Measurements from ENCODE around the gene H2AZ2.
"Not testable (repeated sequence)": the region's sequence is repeated elsewhere in the genome, so short reads cannot be mapped to it uniquely, and the experiment has no call there.

The H2AZ2 gene

GRCh38 chr7:44823255-44823781 is 24.6 kb downstream of the H2AZ2 start:
- Histone ChIP-seq H3K27me3 (ENCODE audit: control insufficient read depth in 5 of 5, insufficient read depth in 4 of 5, low read length in 5 of 5) (no peaks in the 10 kb centered on the region), H3K4me3 (ENCODE audit: low read depth in 1 of 5, low read length in 5 of 5) (no peak overlapping the region), H3K27ac (ENCODE audit: low read depth, low read length) (no peak overlapping the region), H3K9ac (ENCODE audit: low read length in 5 of 5) (no peak overlapping the region), H3K4me1 (ENCODE audit: control insufficient read depth in 5 of 5, insufficient read depth in 5 of 5, low read length in 5 of 5) (no peaks in the 10 kb centered on the region), H3K9me3 (ENCODE audit: control insufficient read depth in 5 of 5, low read length in 5 of 5) (no peaks in the 10 kb centered on the region), H3K36me3 (ENCODE audit: control insufficient read depth in 5 of 5, insufficient read depth in 5 of 5, low read length in 5 of 5) (peaks cover 5 to 20% (median 12%) of the 10 kb centered on the region in 5 donors)

GRCh38 chr7:44819292-44819691 is 28.6 kb downstream of the H2AZ2 start:
- H3K27me3 ChIP-seq (ENCODE audit: control insufficient read depth in 5 of 5, insufficient read depth in 4 of 5, low read length in 5 of 5) = no peaks in the 10 kb centered on the region
- no peak overlapping the region for H3K9ac ChIP-seq (ENCODE audit: low read length in 5 of 5)
- H3K27ac ChIP-seq (ENCODE audit: low read depth, low read length) = no peak overlapping the region
- H3K4me3 ChIP-seq (ENCODE audit: low read depth in 1 of 5, low read length in 5 of 5) = no peak overlapping the region
- H3K36me3 ChIP-seq (ENCODE audit: control insufficient read depth in 5 of 5, insufficient read depth in 5 of 5, low read length in 5 of 5) = no peaks in the 10 kb centered on the region
- H3K9me3 ChIP-seq (ENCODE audit: control insufficient read depth in 5 of 5, low read length in 5 of 5) = no peaks in the 10 kb centered on the region
- no peaks in the 10 kb centered on the region for H3K4me1 ChIP-seq (ENCODE audit: control insufficient read depth in 5 of 5, insufficient read depth in 5 of 5, low read length in 5 of 5)

- Histone ChIP-seq H3K27me3 (ENCODE audit: control insufficient read depth in 5 of 5, insufficient read depth in 4 of 5, low read length in 5 of 5) (no peaks in the 10 kb centered on the region), H3K4me3 (ENCODE audit: low read depth in 1 of 5, low read length in 5 of 5) (no peak overlapping the region), H3K27ac (ENCODE audit: low read depth, low read length) (no peak overlapping the region), H3K9me3 (ENCODE audit: control insufficient read depth in 5 of 5, low read length in 5 of 5) (no peaks in the 10 kb centered on the region), H3K9ac (ENCODE audit: low read length in 5 of 5) (no peak overlapping the region), H3K36me3 (ENCODE audit: control insufficient read depth in 5 of 5, insufficient read depth in 5 of 5, low read length in 5 of 5) (no peaks in the 10 kb centered on the region), H3K4me1 (ENCODE audit: control insufficient read depth in 5 of 5, insufficient read depth in 5 of 5, low read length in 5 of 5) (no peaks in the 10 kb centered on the region)
Measured at GRCh38 chr7:44814919-44815318, 33.0 kb downstream of the H2AZ2 start.

DNA sequence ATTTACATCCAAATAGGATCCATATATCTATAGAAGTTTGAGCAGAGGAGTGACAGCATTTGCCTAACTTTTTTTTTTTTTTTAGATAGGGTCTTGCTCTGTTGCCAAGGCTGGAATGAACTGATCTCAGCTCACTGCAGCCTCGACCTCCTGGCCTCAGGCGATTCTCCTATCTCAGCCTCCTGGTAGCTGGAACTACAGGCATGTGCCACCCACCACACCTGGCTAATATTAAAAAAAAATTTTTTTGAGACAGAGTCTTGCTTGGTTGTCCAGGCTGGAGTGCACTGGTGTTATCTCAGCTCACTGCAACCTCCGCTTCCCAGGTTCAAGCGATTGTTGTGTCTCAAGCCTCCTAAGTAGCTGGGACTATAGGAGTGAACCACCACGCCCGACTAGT is 36.3 kb downstream of the H2AZ2 start:
- no peaks in the 10 kb centered on the region for H3K4me1 ChIP-seq (ENCODE audit: control insufficient read depth in 5 of 5, insufficient read depth in 5 of 5, low read length in 5 of 5)
- no peaks in the 10 kb centered on the region for H3K9me3 ChIP-seq (ENCODE audit: control insufficient read depth in 5 of 5, low read length in 5 of 5)
- H3K27me3 ChIP-seq (ENCODE audit: control insufficient read depth in 5 of 5, insufficient read depth in 4 of 5, low read length in 5 of 5) = no peaks in the 10 kb centered on the region
- no peak overlapping the region for H3K9ac ChIP-seq (ENCODE audit: low read length in 5 of 5)
- no peak overlapping the region for H3K4me3 ChIP-seq (ENCODE audit: low read depth in 1 of 5, low read length in 5 of 5)
- no peak overlapping the region for H3K27ac ChIP-seq (ENCODE audit: low read depth, low read length)
- H3K36me3 ChIP-seq (ENCODE audit: control insufficient read depth in 5 of 5, insufficient read depth in 5 of 5, low read length in 5 of 5) = no peaks in the 10 kb centered on the region

DNA sequence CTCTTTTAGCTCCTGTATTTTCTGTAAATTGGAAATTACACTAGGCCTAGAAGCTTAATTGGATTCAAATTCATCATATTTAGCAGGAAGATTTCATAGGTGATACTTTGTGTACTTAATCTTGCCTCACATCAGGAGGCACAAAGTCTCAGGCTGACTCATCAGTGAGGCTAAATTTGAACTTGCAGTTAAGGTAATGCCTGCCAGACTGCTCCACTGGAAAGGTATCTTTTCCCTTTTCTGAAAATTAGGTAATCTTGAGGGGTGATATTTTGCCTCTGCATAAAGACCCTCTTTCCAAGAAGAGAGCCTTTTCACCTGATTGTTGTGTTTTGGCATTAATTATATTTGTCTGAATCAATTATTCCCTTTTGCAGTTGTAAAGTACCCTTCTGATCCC is 36.8 kb downstream of the H2AZ2 start:
- H3K9me3 ChIP-seq (ENCODE audit: control insufficient read depth in 5 of 5, low read length in 5 of 5) = no peaks in the 10 kb centered on the region
- H3K27ac ChIP-seq (ENCODE audit: low read depth, low read length) = no peak overlapping the region
- H3K9ac ChIP-seq (ENCODE audit: low read length in 5 of 5) = no peak overlapping the region
- H3K4me3 ChIP-seq (ENCODE audit: low read depth in 1 of 5, low read length in 5 of 5) = no peak overlapping the region
- H3K27me3 ChIP-seq (ENCODE audit: control insufficient read depth in 5 of 5, insufficient read depth in 4 of 5, low read length in 5 of 5) = no peaks in the 10 kb centered on the region
- H3K36me3 ChIP-seq (ENCODE audit: control insufficient read depth in 5 of 5, insufficient read depth in 5 of 5, low read length in 5 of 5) = no peaks in the 10 kb centered on the region
- H3K4me1 ChIP-seq (ENCODE audit: control insufficient read depth in 5 of 5, insufficient read depth in 5 of 5, low read length in 5 of 5) = no peaks in the 10 kb centered on the region

DNA sequence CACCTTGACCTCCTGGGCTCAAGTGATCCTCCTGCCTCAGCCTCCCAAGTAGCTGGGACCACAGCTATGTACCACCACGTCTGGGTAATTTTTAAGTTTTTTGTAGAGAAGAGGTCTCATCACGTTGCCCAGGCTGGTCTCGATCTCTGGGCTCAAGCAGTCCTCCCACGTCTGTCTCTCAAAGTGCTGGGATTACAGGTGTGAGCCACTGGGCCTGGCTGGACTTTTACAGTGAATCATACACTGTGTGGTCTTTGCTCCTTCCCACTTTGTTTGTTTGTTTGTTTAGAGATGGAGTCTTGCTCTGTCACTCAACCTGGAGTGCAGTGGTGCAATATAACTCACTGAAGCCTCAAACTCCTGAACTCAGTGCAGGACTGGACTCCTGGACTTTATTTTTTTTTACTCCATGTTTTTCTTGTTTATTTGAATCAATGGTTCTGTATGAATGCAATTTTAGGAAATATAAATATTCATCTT is 38.9 kb downstream of the H2AZ2 start:
- H3K4me3 ChIP-seq (ENCODE audit: low read depth in 1 of 5, low read length in 5 of 5) = no peak overlapping the region
- no peak overlapping the region for H3K27ac ChIP-seq (ENCODE audit: low read depth, low read length)
- H3K27me3 ChIP-seq (ENCODE audit: control insufficient read depth in 5 of 5, insufficient read depth in 4 of 5, low read length in 5 of 5) = no peaks in the 10 kb centered on the region
- no peak overlapping the region for H3K9ac ChIP-seq (ENCODE audit: low read length in 5 of 5)
- peaks cover 0 to 14% (median 8%) of the 10 kb centered on the region in 5 donors for H3K36me3 ChIP-seq (ENCODE audit: control insufficient read depth in 5 of 5, insufficient read depth in 5 of 5, low read length in 5 of 5)
- H3K4me1 ChIP-seq (ENCODE audit: control insufficient read depth in 5 of 5, insufficient read depth in 5 of 5, low read length in 5 of 5) = peaks cover 0 to 11% (median 0%) of the 10 kb centered on the region in 5 donors
- H3K9me3 ChIP-seq (ENCODE audit: control insufficient read depth in 5 of 5, low read length in 5 of 5) = no peaks in the 10 kb centered on the region

- Histone ChIP-seq H3K4me1 (ENCODE audit: control insufficient read depth in 5 of 5, insufficient read depth in 5 of 5, low read length in 5 of 5) (peaks cover 0 to 11% (median 0%) of the 10 kb centered on the region in 5 donors), H3K36me3 (ENCODE audit: control insufficient read depth in 5 of 5, insufficient read depth in 5 of 5, low read length in 5 of 5) (peaks cover 7 to 43% (median 33%) of the 10 kb centered on the region in 5 donors), H3K27ac (ENCODE audit: low read depth, low read length) (no peak overlapping the region), H3K4me3 (ENCODE audit: low read depth in 1 of 5, low read length in 5 of 5) (no peak overlapping the region), H3K27me3 (ENCODE audit: control insufficient read depth in 5 of 5, insufficient read depth in 4 of 5, low read length in 5 of 5) (no peaks in the 10 kb centered on the region), H3K9me3 (ENCODE audit: control insufficient read depth in 5 of 5, low read length in 5 of 5) (no peaks in the 10 kb centered on the region), H3K9ac (ENCODE audit: low read length in 5 of 5) (no peak overlapping the region)
Measured at GRCh38 chr7:44805950-44806349, 41.9 kb downstream of the H2AZ2 start.

- Histone ChIP-seq H3K4me1 (ENCODE audit: control insufficient read depth in 5 of 5, insufficient read depth in 5 of 5, low read length in 5 of 5) (peaks cover 0 to 13% (median 8%) of the 10 kb centered on the region in 5 donors), H3K36me3 (ENCODE audit: control insufficient read depth in 5 of 5, insufficient read depth in 5 of 5, low read length in 5 of 5) (peaks cover 12 to 60% (median 45%) of the 10 kb centered on the region in 5 donors)
- H3K9me3 ChIP-seq (ENCODE audit: control insufficient read depth in 5 of 5, low read length in 5 of 5); H3K27me3 ChIP-seq (ENCODE audit: control insufficient read depth in 5 of 5, insufficient read depth in 4 of 5, low read length in 5 of 5); H3K27ac ChIP-seq (ENCODE audit: low read depth, low read length); H3K4me3 ChIP-seq (ENCODE audit: low read depth in 1 of 5, low read length in 5 of 5); H3K9ac ChIP-seq (ENCODE audit: low read length in 5 of 5): not testable (repeated sequence)
Measured at GRCh38 chr7:44803828-44804519, 43.9 kb downstream of the H2AZ2 start.

DNA sequence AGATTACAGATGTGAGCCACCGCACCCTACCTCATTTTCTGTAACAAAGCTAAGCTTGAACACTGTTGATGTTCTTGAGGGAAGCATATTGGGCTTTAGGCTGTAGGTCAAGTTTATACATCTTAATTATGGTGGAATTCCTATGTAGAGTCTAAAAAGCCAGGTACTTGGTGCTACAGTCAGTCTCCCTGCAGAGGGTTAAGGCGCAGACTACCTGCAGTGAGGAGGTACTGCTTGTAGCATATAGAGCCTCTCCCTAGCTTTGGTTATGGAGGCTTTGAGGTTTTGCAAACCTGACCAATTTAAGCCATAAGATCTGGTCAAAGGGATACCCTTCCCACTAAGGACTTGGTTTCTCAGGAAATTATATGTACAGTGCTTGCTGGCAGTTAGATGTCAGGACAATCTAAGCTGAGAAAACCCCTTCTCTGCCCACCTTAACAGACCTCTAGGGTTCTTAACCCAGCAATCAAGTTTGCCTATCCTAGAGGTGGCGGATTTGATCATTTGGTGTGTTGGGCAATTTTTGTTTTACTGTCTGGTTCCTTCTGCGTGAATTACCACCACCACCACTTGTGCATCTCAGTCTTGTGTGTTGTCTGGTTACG is 45.4 kb downstream of the H2AZ2 start:
- Histone ChIP-seq H3K36me3 (ENCODE audit: control insufficient read depth in 5 of 5, insufficient read depth in 5 of 5, low read length in 5 of 5) (peaks cover 12 to 61% (median 45%) of the 10 kb centered on the region in 5 donors), H3K27me3 (ENCODE audit: control insufficient read depth in 5 of 5, insufficient read depth in 4 of 5, low read length in 5 of 5) (no peaks in the 10 kb centered on the region)

DNA sequence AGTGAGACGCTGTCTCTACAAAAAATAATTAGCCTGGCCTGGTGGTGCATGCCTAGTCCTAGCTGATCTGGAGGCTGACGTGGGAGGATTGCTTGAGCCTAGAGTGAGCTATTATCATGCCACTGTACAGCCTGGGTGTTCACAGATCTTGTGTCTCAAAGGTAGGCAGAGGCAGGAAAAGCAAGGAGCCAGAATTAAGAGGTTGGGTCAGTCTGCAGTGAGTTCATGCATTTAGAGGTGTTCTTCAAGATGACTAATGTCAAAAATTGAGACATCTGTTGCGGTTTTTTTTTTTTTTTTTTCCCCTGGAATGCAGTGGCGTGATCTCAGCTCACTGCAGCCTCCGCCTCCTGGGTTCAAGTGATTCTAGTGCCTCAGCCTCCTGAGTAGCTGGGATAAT is 46.0 kb downstream of the H2AZ2 start:
- H3K36me3 ChIP-seq (ENCODE audit: control insufficient read depth in 5 of 5, insufficient read depth in 5 of 5, low read length in 5 of 5) = peaks cover 12 to 61% (median 45%) of the 10 kb centered on the region in 5 donors

More for the DNA sequence above, 45.4 kb downstream of the H2AZ2 start:
- Histone ChIP-seq H3K4me1 (ENCODE audit: control insufficient read depth in 5 of 5, insufficient read depth in 5 of 5, low read length in 5 of 5) (peaks cover 5 to 27% (median 22%) of the 10 kb centered on the region in 5 donors), H3K4me3 (ENCODE audit: low read depth in 1 of 5, low read length in 5 of 5) (no peak overlapping the region), H3K9ac (ENCODE audit: low read length in 5 of 5) (peak overlapping the region in 1 of 5 donors; percentile 1), H3K9me3 (ENCODE audit: control insufficient read depth in 5 of 5, low read length in 5 of 5) (no peaks in the 10 kb centered on the region), H3K27ac (ENCODE audit: low read depth, low read length) (no peak overlapping the region)

More for the DNA sequence above, 46.0 kb downstream of the H2AZ2 start:
- Histone ChIP-seq H3K9me3 (ENCODE audit: control insufficient read depth in 5 of 5, low read length in 5 of 5) (no peaks in the 10 kb centered on the region), H3K4me1 (ENCODE audit: control insufficient read depth in 5 of 5, insufficient read depth in 5 of 5, low read length in 5 of 5) (peaks cover 5 to 33% (median 24%) of the 10 kb centered on the region in 5 donors), H3K4me3 (ENCODE audit: low read depth in 1 of 5, low read length in 5 of 5) (no peak overlapping the region), H3K27me3 (ENCODE audit: control insufficient read depth in 5 of 5, insufficient read depth in 4 of 5, low read length in 5 of 5) (no peaks in the 10 kb centered on the region), H3K27ac (ENCODE audit: low read depth, low read length) (no peak overlapping the region), H3K9ac (ENCODE audit: low read length in 5 of 5) (no peak overlapping the region)
